HG03558 (cell line): Measurements from ENCODE around the gene MT1E.
"Not testable (repeated sequence)": the region's sequence is repeated elsewhere in the genome, so short reads cannot be mapped to it uniquely, and the experiment has no call there.

Experiments
- ATAC-seq: cut with Tn5 transposase; IDR thresholded peaks from one replicate; pipeline ENCODE4 v1.9.1; 2021; ENCODE audit warnings: moderate number of reproducible peaks; ENCODE audit not compliant: unreplicated experiment; ENCODE audit errors: extremely low read depth

Gene MT1E

DNA sequence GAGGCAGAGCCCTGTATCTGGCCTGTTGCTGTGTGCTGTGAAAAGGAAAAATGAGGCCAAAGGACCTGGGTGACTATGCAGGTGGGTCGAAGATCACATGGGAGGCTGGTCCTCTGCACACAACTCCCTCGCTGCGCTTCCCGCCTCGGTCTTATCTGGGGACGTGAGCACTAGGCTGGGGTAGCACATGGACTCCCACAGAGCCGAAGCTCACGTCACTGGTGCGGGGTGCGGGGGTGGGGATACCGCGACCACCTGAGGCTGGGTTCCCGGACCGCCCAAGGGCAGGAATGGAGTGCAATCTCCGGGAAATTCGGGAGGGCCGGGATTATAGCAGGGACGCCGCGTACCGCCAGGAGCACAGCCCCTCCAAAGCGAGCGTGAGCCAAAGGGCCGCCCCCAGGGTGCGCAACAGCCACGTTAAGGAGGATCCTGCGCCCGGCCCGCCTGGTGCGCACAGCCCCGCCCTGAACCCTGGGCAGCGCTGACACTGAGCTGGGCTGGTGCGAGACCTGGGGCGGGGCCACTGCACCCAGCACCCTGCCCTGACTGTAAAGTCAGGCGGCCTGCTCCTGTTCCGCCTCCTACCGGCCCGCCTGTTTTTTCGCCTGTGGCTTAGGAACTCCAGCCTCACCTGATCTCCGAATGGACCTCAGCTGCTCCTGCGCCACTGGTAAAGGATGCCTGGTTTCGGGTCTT is 17.6 kb downstream of the MT1E start:
- no peak for ATAC-seq

GRCh38 chr16:56643833-56644232 is 18.3 kb downstream of the MT1E start:
- no peak for ATAC-seq

DNA sequence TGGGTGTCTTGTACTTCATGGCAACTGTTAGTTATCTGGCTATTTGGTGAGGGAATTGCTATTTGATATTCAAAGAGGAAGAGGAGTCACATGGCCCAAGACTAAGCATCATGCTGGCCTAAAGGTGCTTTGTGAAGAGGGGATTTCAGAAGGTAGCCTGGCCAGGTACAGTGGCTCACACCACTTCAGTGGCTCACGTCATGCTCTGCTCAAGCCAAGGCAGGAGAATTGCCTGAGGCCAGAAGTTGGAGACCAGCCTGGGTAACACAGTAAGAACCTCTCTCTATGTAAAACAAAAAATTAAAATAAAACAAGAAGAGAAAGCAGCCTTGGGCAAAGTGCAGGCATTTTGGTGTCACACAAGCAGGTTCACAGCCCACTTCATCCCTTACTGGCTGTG is 19.7 kb downstream of the MT1E start:
- ATAC-seq: no peak

DNA sequence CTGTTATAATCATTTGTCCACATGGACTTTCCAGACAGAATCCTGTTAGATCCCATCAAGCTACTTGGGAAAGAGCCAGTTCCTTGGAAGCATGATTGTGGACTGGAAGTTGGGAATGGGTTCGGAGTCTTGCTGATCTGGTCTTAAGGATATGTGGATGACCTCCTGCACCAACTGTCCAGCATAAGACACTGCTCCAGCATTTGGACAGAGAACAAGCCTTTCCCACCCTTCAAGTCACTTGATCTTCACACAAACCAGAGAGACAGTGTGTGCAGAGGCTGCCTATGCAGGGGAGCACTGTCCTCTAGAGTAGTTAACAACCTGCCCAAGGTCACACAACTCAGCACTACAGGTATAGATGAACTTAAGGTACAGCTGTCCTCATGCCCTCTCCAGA is 20.3 kb downstream of the MT1E start:
- ATAC-seq: no peak

GRCh38 chr16:56647641-56648431 is 22.3 kb downstream of the MT1E start:
- no peak for ATAC-seq

GRCh38 chr16:56649271-56649670 is 23.7 kb downstream of the MT1E start:
- no peak for ATAC-seq

DNA sequence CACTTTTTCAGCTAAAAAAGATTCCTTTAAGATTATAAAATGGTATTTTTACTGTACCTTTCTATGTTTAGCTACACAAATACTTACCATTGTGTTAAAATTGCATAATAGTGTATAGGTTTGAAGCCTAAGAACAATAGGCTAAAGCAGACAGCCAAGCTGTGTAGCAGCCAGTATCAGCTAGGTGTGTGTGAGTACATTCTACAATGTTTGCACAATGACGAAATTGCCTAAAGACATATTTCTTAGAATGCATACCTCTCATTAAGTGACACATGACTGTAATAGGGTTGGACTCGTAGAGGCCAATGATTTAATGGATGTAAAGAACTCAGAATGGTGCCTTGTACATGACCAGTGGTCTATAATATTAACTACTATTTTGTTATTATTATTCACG is 24.2 kb downstream of the MT1E start:
- ATAC-seq: no peak

DNA sequence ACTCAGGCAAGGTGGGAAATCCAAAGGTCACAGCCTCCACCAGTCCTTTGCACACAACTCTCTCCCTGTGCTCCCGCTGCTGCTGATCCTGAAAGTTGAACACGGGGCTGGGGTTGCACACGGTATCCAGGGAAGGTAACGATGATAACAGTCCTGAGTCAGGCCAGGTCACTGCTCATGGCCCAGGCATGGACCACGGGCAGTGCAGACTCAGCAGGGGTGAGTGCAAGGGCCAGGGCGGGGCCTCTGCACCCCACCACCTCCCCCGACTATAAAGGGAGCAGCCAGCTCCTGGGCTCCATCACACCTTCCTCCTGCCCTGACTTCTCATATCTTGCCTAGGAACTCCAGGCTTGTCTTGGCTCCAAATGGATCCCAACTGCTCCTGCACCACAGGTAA is 26.0 kb downstream of the MT1E start, which contains the start of gene MT1B:
Gene MT1B, plus strand, starts transcription at position 301 of the 400 bp plus-strand sequence. Its CDS starts 68 bp downstream, at position 369.
- ATAC-seq: no peak

GRCh38 chr16:56652600-56652999 is 27.0 kb downstream of the MT1E start:
- no peak for ATAC-seq

GRCh38 chr16:56653218-56653617 is 27.6 kb downstream of the MT1E start:
- no peak for ATAC-seq

DNA sequence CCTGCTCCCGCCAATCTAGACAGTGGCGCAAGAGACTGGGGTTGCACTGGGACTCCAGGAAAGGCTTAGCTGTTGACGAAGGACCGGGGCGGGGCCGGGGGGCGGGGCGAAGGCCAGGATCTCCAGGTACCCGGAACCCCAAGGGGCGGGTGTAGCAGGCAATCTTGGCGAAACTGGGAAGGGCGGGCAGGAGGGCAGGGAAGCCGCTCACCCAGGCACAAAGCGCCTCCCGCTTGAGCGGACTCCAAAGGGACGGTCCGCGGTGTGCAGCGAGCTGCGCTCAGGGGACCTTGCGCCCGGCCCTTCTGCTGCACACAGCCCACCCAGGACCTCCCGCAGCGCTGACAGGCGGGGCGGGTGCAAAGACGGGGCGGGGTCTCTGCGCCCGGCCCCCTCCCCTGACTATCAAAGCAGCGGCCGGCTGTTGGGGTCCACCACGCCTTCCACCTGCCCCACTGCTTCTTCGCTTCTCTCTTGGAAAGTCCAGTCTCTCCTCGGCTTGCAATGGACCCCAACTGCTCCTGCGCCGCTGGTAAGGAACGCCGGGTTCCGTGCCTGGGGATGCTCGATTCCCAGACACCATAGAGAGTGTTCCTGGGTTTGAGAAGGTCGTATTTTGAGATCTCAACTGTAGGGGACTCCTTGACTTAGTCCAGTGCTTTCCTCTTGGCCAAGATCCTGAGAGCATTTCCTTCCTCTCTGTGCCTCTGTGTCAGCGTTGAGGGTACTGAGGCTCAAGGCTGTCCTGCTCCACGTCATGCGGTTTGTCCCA is 32.2 kb downstream of the MT1E start, which contains the start of gene MT1F:
Gene MT1F, plus strand, starts transcription at position 405 of the 772 bp plus-strand sequence. Its CDS starts 100 bp downstream, at position 505.
- ATAC-seq: no peak

- ATAC-seq: no peak
These were observed 32.8 kb downstream of the MT1E start for GRCh38 chr16:56658327-56658875.

DNA sequence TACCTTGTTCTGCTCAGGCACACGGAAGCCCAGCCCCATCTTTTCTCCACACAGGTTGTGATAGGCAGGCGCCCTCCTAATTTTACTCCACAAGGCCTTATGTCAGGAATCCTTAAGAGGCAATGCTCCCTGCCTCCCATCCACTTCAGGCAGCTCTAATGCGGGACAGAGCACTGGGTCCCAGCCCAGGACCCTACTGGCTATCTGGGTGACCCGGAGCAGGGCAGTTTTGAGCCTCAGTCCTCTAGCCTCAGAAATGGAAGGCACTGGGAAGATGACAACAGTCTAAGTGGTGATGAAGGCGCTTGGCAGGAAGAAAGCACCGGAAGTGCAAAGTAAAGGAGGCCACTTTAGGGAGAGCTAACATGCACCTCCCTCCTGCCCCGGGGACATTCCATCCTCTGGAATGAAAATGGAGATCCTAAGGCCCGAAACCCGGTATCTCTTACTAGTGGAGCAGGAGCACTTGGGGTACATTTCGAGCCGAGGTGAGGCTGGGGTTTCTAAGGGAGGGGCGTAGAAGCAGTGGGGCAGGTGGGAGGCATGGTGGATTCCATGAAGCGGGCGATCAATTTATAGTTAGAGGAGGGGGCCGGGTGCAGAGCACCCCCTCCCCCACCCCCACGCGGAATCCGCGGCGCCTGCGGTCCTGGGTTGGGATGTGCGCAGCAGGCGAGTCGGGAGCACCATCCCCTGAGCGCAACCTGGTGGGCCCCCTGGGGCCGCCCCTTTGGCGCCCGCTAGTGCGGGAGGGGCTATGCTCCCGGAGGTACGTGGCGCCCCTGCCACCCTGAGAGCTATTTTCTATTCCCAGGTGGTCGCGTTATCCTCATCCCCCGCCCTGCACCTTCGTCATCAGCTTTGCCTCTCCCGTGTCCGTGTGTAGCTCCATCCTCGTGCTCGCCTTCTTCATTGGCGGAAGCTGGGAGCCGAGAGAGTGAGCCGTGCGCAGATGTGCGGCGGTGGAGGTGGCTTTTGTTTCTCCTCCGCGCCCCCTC is 37.1 kb downstream of the MT1E start:
- ATAC-seq: no peak

DNA sequence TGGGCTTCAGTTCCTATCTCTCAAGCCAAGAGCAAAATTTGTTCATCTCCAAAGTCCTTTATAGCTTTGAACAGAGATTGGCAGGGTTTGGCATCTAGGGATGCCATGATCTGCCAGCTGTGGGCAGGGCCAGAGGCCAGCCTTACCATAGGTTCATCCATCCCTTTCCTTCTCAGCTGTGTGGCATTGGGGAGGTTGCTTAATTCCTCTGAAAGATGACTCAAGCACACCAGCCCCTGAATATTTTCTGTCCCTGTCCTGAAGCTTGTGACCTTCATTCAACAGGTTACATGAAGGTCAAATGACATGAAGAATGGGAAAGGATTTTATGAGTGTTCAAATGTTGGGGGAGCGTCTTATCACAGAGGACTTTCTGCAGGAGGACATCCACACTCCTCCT is 38.9 kb downstream of the MT1E start:
- no peak for ATAC-seq

GRCh38 chr16:56665286-56666261 is 40.0 kb downstream of the MT1E start:
- ATAC-seq: not testable (repeated sequence)

DNA sequence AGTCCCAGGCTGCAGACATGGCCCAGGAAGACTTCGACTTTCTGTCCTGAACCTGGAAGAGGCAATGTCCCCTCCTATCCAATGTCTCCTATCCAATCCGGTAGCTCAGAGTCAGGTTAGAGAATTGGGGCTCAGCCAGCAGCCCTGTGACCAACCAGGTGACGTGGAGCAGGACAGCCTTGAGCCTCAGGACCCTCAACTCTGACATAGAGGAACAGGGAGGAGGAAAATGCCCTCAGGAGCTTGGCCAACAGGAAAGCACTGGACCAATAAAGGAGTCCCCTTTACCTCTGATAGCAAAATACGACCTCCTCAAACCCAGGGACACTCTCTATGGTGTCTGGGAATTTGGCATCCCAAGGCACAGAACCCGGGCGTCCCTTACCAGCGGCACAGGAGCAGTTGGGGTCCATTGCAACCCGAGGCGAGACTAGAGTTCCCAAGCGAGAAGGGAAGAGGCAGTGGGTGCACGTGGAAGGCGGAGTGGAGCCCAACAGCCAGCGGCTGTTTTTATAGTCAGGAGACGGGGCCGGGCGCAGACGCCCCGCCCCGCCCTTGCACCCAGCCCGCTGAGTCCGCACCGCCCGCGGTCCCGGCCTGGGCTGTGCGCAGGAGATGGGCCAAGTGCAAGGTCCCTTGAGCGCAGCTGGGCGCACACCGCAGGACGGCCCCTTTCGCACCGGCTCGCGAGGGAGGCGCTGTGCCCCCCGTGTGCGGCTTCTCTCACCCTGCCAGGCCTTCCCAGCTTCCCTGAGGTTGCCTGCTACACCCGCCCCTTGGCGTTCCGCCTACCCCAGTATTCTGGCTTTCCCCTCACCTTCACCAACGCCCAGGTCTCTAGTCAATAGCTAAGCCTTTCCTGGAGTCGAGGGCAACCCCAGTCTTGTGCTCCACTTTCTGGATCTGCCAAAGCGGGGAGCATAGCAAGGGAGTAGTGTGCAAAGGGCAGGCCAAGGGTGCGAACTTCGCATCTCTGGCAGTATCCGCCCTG is 42.3 kb downstream of the MT1E start, which contains the start of gene MT1G:
Gene MT1G, minus strand, starts transcription at position 485 of the 991 bp plus-strand sequence. Its CDS starts 72 bp downstream, at position 413.
- ATAC-seq: no peak
